Tibial artery (tissue), 4 donors: ENCODE measurements around the gene KCNQ1.

ENCODE experiments used
- DNase-seq, 2 donors: peaks; one replicate each; pipeline ENCODE4 v3.0.0-alpha.2; 2019
- H3K27ac ChIP-seq, 2 donors: fragments of 200-600 bp; sonication (generic) in 1 of 2; 1 replicate in 1 of 2; 2 replicates in 1 of 2; pipeline ENCODE4 v1.5.1; 2018 to 2019; ENCODE audit warnings: mild to moderate bottlenecking in 1 of 2
- H3K27me3 ChIP-seq, 2 donors: fragments of 200-600 bp; sonication (generic) in 1 of 2; one replicate each; pipeline versions ENCODE4 v1.5.1 to v1.6.0; 2016 to 2019
- H3K36me3 ChIP-seq, 3 donors: fragments of 200-600 bp; sonication (generic) in 2 of 3; one replicate each; pipeline ENCODE4 v1.5.1; 2016 to 2019; ENCODE audit warnings: mild to moderate bottlenecking in 2 of 3
- H3K4me1 ChIP-seq, 4 donors: fragments of 200-600 bp; sonication (generic) in 2 of 4; 1 replicate in 3 of 4; 2 replicates in 1 of 4; pipeline ENCODE4 v1.5.1; 2016 to 2019
- H3K4me3 ChIP-seq, 2 donors: fragments of 200-600 bp; sonication (generic) in 1 of 2; 1 replicate in 1 of 2; 2 replicates in 1 of 2; pipeline ENCODE4 v1.5.1; 2018 to 2019; ENCODE audit warnings: mild to moderate bottlenecking in 2 of 2
- H3K9me3 ChIP-seq, 3 donors: fragments of 200-600 bp; sonication (generic) in 1 of 3; one replicate each; pipeline ENCODE4 v1.5.1; 2016 to 2019
- intact Hi-C: fragments of 100-400 bp; cut with DNase I; formaldehyde crosslinking; loops from one replicate; pipeline ENCODE4 v1.15.0; 2023; ENCODE audit warnings: low total_unique reads
- TF ChIP-seq, protein P1 (sequence below), 2 experiments: fragments of 200-600 bp in 1 of 2; fragments of 450-650 bp in 1 of 2; IDR thresholded peaks; one replicate each; pipeline ENCODE4 v1.5.1; 2017 to 2019; ENCODE audit warnings: antibody characterized with exemption in 2 of 2, mild to moderate bottlenecking in 1 of 2, moderate library complexity in 1 of 2

Gene KCNQ1

DNA sequence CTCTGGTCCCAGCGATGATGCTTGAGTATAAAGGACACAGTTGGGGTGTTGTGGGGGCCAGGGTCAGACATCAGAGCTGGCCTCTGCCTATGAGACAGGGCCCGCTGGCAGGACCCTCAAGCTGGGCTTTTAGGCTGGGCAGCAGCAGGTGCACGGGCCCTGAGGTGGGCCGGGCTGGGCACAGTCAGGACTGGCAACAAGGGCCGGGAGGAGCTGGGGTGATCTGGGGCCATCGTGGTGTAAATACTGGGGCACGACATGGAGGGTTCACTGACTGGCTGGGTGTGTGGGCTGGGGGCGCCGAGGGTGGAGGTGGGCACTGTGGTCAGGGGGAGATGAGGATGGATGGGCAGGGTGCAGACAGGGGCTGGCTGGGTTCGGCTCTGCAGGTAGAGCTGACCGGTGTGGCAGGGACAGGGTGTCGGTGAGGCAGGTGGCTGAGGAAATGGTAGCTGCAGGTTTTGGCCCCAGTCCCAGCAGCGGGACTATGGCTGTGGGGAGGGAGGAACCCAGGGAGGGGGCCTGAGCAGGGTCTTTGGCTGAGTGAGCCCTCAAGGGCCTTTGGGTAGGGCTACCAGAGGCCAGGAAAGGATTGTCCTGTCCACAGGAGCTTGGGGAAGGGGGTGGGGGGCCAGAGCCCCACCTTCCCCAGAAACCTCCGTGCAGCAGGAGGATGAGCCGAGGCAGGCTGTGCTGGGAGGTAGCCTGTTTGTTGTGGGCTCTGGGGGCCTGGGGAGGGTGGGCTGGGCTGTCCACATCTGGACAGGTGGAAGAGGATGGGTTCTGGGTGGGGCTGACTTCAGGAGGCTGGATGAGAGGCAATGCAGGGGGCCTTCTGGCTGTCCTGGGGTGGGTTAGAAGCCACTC lies 81.4 kb downstream of the KCNQ1 start:
- DNase-seq = peak; percentile 17 to 56
- peaks cover 0 to 77% of the 10 kb centered on the region in 2 donors for H3K27me3 ChIP-seq
- no peak overlapping the region for H3K4me3 ChIP-seq
- no peaks in the 10 kb centered on the region for H3K36me3 ChIP-seq
- intact Hi-C loops = no loop called here
- no peaks in the 10 kb centered on the region for H3K9me3 ChIP-seq
- TF ChIP-seq, protein P1, sequence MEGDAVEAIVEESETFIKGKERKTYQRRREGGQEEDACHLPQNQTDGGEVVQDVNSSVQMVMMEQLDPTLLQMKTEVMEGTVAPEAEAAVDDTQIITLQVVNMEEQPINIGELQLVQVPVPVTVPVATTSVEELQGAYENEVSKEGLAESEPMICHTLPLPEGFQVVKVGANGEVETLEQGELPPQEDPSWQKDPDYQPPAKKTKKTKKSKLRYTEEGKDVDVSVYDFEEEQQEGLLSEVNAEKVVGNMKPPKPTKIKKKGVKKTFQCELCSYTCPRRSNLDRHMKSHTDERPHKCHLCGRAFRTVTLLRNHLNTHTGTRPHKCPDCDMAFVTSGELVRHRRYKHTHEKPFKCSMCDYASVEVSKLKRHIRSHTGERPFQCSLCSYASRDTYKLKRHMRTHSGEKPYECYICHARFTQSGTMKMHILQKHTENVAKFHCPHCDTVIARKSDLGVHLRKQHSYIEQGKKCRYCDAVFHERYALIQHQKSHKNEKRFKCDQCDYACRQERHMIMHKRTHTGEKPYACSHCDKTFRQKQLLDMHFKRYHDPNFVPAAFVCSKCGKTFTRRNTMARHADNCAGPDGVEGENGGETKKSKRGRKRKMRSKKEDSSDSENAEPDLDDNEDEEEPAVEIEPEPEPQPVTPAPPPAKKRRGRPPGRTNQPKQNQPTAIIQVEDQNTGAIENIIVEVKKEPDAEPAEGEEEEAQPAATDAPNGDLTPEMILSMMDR (IDR thresholded peaks at IDR 0.05) = no peak
- H3K4me1 ChIP-seq = no peaks in the 10 kb centered on the region
- no peak overlapping the region for H3K27ac ChIP-seq

DNA sequence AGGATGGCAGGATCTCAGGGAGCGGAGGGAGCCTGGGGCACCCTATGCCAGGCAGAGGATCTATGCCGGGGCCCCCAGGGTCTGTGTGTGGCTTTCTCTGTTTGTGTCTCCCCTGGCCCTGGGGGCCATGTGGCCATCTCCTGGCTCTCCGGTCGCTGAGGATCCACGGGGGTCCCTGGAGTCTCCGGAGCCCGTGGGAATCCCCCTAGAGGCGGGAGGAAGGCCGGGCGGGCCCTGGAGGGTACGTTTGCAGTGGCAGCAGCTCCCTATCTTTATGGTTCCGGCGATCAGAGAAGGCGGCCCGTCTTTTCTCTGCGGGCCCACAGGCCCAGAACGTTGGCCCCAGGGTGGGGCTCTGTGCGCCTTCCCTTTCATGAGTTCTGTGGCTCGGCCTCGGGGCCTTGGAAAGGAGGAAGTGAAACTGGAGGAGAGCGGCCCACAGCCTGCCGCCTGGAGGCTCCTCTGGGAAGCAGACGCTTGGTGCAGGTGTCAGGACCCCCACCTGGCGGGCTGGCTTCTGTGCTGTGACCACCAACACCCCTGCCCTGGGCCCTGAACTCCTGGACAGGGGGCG lies 82.1 kb downstream of the KCNQ1 start:
- Histone ChIP-seq H3K27me3 (peaks cover 0 to 85% of the 10 kb centered on the region in 2 donors), H3K27ac (no peak overlapping the region), H3K4me3 (no peak overlapping the region), H3K9me3 (no peaks in the 10 kb centered on the region), H3K36me3 (no peaks in the 10 kb centered on the region), H3K4me1 (no peaks in the 10 kb centered on the region)
- peak; percentile 75 for DNase-seq
- intact Hi-C loops = no loop called here
- TF ChIP-seq, protein P1 (IDR thresholded peaks at IDR 0.05) = no peak

DNA sequence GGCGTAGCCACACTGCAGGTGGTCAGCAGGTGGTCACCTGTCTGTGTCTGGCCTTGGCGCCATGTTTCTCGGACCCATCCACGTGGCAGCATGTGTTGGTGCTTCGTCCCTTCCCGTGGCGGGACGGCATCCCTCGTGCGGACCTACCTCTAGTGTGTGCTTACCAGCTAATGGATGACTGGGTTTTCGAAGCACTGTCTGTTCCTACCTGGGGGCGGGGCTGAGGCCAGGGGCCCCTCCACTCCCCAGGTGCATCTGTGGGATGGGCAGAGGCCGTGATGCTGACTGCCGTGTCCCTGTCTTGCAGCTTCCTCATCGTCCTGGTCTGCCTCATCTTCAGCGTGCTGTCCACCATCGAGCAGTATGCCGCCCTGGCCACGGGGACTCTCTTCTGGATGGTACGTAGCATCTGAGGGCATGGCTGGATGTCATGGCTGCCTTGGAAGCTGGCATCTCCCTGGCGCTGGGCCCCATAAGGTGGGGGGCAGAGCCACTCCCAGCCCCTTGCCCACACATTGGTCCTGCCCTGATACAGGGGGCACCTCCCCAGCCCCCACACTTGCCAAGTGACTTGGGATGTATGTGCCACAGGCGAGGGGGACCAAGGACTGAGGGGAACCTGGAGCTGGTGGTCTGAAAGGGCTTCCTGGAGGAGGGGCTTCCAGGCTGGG lies 82.9 kb downstream of the KCNQ1 start:
- Histone ChIP-seq H3K9me3 (no peaks in the 10 kb centered on the region), H3K27ac (no peak overlapping the region), H3K36me3 (no peaks in the 10 kb centered on the region), H3K27me3 (peaks cover 0 to 85% of the 10 kb centered on the region in 2 donors), H3K4me1 (peaks cover 0 to 4% (median under 1%) of the 10 kb centered on the region in 4 donors), H3K4me3 (no peak overlapping the region)
- TF ChIP-seq, protein P1 (IDR thresholded peaks at IDR 0.05) = no peak
- intact Hi-C loops = no loop called here
- DNase-seq = peak; percentile 18 to 61

DNA sequence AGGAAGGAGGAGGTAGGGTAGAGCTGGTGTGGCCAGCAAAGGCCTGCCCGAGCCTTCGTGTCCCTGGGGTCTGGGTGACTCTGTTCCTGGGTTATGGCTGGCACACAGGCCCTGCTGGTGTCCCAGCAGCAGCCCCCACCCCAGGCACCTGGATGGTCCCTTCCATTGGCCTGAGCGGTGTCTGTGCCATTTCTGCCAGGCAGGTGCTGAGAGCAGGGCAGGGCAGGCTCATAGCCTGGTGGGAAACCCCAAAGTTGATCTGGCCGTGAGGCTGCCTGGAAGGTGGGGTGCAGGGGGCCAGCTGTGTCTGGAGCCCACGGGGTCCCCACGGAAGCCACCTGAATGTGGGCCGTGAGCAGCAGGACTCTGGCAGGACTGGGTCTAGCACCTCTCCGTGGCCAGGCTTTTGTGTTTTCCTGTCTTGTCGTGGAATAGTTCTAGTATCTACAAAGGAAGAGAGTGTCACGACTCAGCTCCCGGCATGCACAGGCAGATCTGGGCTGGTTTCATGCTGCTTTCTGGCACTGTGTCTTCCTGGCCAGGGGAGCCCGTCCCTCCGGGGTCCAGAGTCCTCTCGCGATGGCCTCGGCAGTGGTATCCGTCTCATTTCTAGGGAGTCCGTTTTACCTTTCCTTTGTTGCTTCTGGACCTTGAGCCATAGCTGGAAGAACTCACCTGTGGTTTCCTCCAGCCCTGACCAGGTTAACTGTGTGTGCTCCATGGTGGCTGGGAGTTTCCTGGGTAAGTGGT lies 83.7 kb downstream of the KCNQ1 start:
- peaks cover 0 to 82% of the 10 kb centered on the region in 2 donors for H3K27me3 ChIP-seq
- H3K36me3 ChIP-seq = no peaks in the 10 kb centered on the region
- DNase-seq = peak; percentile 9 to 54
- no peak overlapping the region for H3K27ac ChIP-seq
- H3K9me3 ChIP-seq = no peaks in the 10 kb centered on the region
- peaks cover 0 to 10% (median 5%) of the 10 kb centered on the region in 4 donors for H3K4me1 ChIP-seq
- H3K4me3 ChIP-seq = no peak overlapping the region
- intact Hi-C loops = no loop called here
- TF ChIP-seq, protein P1 (IDR thresholded peaks at IDR 0.05) = no peak

DNA sequence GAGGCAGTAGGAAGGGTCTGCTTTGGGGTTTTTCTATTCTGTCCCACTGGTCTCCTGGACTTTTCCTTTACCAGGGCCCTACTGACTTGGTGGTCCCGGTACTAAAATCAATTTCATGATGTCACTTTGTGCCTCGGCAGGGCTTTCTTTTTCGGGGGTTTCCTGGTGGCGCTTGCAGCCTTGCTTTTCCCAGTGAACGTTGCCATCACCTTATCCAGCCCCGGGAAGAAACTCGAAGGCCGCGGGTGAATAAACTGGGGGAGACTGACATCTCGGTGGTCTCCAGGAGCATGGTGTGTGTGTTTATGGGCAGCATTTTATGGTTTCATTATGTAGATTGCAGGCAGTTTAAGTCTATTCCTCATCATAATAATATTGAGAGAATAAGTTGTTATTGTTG lies 84.4 kb downstream of the KCNQ1 start:
- TF ChIP-seq, protein P1 (IDR thresholded peaks at IDR 0.05) = no peak
- Histone ChIP-seq H3K9me3 (no peaks in the 10 kb centered on the region), H3K4me1 (peaks cover 0 to 10% (median 5%) of the 10 kb centered on the region in 4 donors), H3K4me3 (no peak overlapping the region), H3K27ac (no peak overlapping the region), H3K27me3 (peaks cover 0 to 76% of the 10 kb centered on the region in 2 donors), H3K36me3 (no peaks in the 10 kb centered on the region)
- intact Hi-C loops = no loop called here
- peak in 1 of 2 donors; percentile 24 for DNase-seq
